ENCODE results near the gene PITHD1. TPM values are rescaled to one million over a fixed set of nuclear protein-coding genes. Genes with fewer than 3 reads are reported as not detected.

The PITHD1 gene
- total RNA-seq, 1 donor = 43.8 TPM

DNA sequence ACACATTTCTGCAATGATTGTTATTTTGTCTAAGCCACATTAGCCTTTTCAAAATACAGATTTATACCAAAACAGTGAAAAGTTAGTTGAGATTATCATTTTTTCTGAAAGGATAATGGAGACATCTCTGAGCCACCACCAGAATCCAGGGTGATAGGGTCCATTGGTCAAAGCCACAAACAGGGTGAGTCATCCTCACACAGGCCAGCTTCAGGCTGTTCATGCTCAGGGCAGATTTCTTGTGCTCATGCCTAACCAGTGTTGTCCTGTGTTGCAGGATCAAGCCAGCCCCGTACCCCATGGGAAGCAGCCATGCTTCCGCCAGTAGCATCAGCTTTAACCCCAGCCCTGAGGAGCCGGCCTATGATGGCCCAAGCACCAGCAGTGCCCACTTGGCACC lies 21.5 kb upstream of the PITHD1 start:
- TF ChIP-seq, protein P1, sequence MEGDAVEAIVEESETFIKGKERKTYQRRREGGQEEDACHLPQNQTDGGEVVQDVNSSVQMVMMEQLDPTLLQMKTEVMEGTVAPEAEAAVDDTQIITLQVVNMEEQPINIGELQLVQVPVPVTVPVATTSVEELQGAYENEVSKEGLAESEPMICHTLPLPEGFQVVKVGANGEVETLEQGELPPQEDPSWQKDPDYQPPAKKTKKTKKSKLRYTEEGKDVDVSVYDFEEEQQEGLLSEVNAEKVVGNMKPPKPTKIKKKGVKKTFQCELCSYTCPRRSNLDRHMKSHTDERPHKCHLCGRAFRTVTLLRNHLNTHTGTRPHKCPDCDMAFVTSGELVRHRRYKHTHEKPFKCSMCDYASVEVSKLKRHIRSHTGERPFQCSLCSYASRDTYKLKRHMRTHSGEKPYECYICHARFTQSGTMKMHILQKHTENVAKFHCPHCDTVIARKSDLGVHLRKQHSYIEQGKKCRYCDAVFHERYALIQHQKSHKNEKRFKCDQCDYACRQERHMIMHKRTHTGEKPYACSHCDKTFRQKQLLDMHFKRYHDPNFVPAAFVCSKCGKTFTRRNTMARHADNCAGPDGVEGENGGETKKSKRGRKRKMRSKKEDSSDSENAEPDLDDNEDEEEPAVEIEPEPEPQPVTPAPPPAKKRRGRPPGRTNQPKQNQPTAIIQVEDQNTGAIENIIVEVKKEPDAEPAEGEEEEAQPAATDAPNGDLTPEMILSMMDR (IDR thresholded peaks at IDR 0.05; ENCODE audit: insufficient read depth, low read length) = no peak

DNA sequence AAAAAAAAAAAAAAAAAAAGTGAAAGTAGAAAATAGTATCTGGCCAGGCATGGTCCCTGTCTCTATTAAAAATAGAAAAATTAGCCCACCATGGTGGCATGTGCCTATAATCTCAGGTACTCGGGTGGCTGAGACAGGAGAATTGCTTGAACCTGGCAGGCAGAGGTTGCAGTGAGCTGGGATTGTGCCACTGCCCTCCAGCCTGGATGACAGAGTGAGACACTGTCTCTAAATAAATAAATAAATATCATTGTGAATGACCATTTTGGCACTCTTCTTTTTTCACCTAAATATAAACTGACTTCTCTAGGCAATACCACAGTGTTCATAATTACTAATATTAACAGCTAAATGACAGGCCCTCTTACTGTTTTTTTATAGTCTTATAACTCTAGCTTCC lies 20.4 kb upstream of the PITHD1 start:
- TF ChIP-seq, protein P1 (IDR thresholded peaks at IDR 0.05; ENCODE audit: insufficient read depth, low read length) = no peak
- no peak overlapping the region for H3K4me3 ChIP-seq (ENCODE audit: low read depth, low read length)
- no peak for DNase-seq (ENCODE audit: low read depth)

More for the DNA sequence above, 21.5 kb upstream of the PITHD1 start:
- peak; percentile 27 for DNase-seq (ENCODE audit: low read depth)
- no peak overlapping the region for H3K4me3 ChIP-seq (ENCODE audit: low read depth, low read length)

DNA sequence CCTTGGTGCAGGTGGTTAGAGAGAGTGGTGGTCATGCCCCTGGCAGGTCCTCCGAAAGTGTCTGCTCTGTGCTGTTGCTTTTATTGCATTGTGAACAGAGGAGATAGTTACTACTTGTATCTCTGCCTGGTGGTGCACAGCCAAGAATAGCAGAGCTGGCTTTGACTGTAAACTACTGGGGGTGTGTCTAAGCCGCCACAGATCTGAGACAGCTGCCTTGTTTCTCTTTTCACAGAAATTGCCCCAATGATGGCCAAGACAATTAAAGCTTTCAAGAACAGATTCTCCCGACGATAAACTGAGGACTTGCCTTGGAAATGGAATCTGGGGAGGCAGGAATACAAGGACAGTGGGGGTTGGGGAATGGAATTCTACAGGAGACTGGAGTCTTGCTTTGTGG lies 18.9 kb upstream of the PITHD1 start:
- TF ChIP-seq, protein P1 (IDR thresholded peaks at IDR 0.05; ENCODE audit: insufficient read depth, low read length) = no peak
- DNase-seq (ENCODE audit: low read depth) = peak; percentile 55
- H3K4me3 ChIP-seq (ENCODE audit: low read depth, low read length) = no peak overlapping the region

DNA sequence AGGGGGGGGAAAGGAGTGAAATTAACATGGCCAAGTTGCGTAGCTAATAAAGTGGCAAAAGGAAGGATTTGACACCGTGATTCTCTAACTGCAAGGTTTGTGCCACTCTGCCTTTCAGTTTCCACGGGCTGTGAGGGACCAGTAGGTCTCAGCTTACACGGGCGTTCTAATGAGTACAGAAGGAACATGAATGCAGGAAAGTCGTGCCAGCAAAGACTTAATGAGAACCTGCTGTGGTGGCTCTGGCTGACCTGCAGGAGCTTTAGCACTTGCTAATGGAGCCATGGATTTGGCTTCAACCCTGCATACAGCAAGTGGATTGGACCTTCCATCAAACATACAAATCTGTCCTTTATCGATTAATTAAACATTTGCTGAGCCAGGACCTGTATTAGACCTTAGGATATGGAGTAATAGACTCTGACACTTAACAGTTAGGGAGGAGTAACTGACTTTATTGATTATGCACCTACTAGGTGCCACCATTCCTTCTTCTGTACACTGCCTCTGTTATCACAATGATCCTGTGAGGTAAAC lies 15.1 kb upstream of the PITHD1 start:
- no peak overlapping the region for H3K4me3 ChIP-seq (ENCODE audit: low read depth, low read length)
- DNase-seq (ENCODE audit: low read depth) = peak; percentile 23
- TF ChIP-seq, protein P1 (IDR thresholded peaks at IDR 0.05; ENCODE audit: insufficient read depth, low read length) = no peak

DNA sequence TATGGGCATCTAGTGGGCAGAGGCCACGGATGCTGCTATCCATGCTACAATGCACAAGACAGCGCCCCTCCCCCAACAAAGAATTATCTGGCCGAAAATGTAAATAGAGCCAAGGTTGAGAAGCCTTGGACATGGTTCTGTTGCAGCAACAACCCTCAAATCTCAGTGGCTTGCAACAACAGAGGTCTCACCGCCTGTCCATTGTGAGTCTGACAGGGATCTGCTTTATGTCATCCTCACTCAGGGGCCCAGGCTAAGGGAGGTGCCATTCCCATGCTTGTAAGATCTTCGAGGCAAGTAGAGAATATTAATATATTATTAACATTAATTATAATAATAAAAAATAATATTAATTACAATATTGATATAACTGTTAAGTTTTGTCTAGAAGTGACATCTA lies 9.5 kb upstream of the PITHD1 start:
- DNase-seq (ENCODE audit: low read depth) = no peak
- no peak overlapping the region for H3K4me3 ChIP-seq (ENCODE audit: low read depth, low read length)
- TF ChIP-seq, protein P1 (IDR thresholded peaks at IDR 0.05; ENCODE audit: insufficient read depth, low read length) = no peak

DNA sequence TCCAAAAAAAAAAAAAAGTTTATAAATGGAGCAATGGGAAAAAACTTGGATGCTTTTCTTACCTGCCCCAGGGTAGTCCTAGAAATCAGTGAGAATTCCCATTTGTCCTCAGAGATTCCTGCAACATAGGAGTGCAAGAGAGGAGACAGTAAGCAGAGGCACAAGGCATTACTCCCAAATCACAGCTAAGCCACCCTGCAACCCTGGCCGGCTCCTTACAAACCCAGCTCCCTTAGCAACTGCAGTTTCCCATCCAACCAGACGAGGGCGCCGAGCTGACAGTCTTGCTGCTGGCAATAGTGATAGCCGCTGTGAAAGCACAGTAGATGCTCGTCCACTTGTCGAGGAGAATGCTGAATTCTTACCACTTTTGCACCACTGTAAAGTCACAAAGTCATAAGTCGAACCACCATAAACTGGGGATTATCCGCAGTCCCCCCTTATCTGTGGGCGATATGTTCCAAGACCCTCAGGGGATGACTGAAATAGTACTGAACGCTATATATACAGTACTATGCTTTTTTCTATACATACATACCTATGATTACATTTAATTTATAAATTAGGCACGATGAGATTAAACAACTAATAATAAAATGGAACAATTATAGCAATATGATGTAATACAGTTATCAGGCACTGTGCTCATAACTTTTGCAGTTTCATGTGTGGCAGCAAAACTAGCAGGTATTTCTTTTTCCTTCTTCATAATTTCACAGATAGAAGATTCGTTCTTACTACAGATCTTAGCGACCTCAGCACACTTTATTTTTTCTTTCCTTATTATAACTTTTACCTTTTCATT lies 6.0 kb upstream of the PITHD1 start:
- peak; percentile 83 for DNase-seq (ENCODE audit: low read depth)
- TF ChIP-seq, protein P1 (IDR thresholded peaks at IDR 0.05; ENCODE audit: insufficient read depth, low read length) = peak; percentile 98
- H3K4me3 ChIP-seq (ENCODE audit: low read depth, low read length) = no peak overlapping the region

Data from fibroblast of the aortic adventitia (primary cell).